Mesenchymal stem cell (in vitro differentiated cells and primary cell): ENCODE results near the gene CFAP65.

ENCODE experiments used
- DNase-seq: peaks from one replicate; pipeline ENCODE4 v3.0.0-alpha.2; 2013
- H2AFZ ChIP-seq: one replicate; pipeline ENCODE4 v1.6.1; 2013; ENCODE audit warnings: low read depth, mild to moderate bottlenecking, control low read depth, inconsistent platforms, low read length, moderate library complexity
- H2AK5ac ChIP-seq: 2 replicates; pipeline ENCODE4 v1.6.1; 2013; ENCODE audit warnings: low read length, moderate library complexity, mild to moderate bottlenecking, inconsistent platforms; ENCODE audit not compliant: severe bottlenecking
- H2BK120ac ChIP-seq: one replicate; pipeline ENCODE4 v1.6.1; 2013; ENCODE audit warnings: low read depth, mild to moderate bottlenecking, inconsistent platforms, low read length, moderate library complexity
- H2BK12ac ChIP-seq, 2 experiments: one replicate each; pipeline ENCODE4 v1.6.1; 2013; ENCODE audit warnings: inconsistent platforms in 2 of 2, low read length in 2 of 2, mild to moderate bottlenecking in 2 of 2, moderate library complexity in 2 of 2, control low read depth in 1 of 2
- H2BK15ac ChIP-seq: one replicate; pipeline ENCODE4 v1.6.1; 2013; ENCODE audit warnings: mild to moderate bottlenecking, low read depth, inconsistent platforms; ENCODE audit not compliant: poor library complexity, severe bottlenecking
- H2BK5ac ChIP-seq: 2 replicates; pipeline ENCODE4 v1.6.1; 2013; ENCODE audit warnings: low read depth, mild to moderate bottlenecking, low read length, control low read depth, inconsistent platforms; ENCODE audit not compliant: poor library complexity, severe bottlenecking
- H3K14ac ChIP-seq, 2 experiments: one replicate each; pipeline ENCODE4 v1.6.1; 2013; ENCODE audit warnings: inconsistent platforms in 2 of 2, low read length in 2 of 2, control low read depth in 1 of 2, mild to moderate bottlenecking in 1 of 2, moderate library complexity in 1 of 2
- H3K18ac ChIP-seq, 2 experiments: one replicate each; pipeline ENCODE4 v1.6.1; 2013; ENCODE audit warnings: inconsistent platforms in 2 of 2, low read length in 2 of 2, control low read depth in 1 of 2, low read depth in 1 of 2, mild to moderate bottlenecking in 1 of 2
- H3K23ac ChIP-seq, 2 experiments: one replicate each; pipeline ENCODE4 v1.6.1; 2013; ENCODE audit warnings: inconsistent platforms in 2 of 2, low read length in 2 of 2, mild to moderate bottlenecking in 2 of 2, moderate library complexity in 2 of 2, control low read depth in 1 of 2
- H3K27ac ChIP-seq: 2 replicates; pipeline ENCODE4 v1.5.1; 2013; ENCODE audit warnings: mild to moderate bottlenecking, moderate library complexity, low read length, control low read depth, inconsistent platforms; ENCODE audit not compliant: poor library complexity, severe bottlenecking
- H3K27me3 ChIP-seq, 2 experiments: 2 replicates each; pipeline versions ENCODE4 v1.6.1 to v1.7.0; 2013; ENCODE audit warnings: low read length in 2 of 2, mild to moderate bottlenecking in 2 of 2, moderate library complexity in 2 of 2, control low read depth in 1 of 2, inconsistent platforms in 1 of 2; ENCODE audit not compliant: control insufficient read depth in 1 of 2, insufficient read depth in 1 of 2
- H3K36me3 ChIP-seq, 2 experiments: 2 replicates each; pipeline versions ENCODE4 v1.6.1 to v1.7.0; 2013; ENCODE audit warnings: low read length in 2 of 2, control low read depth in 1 of 2, inconsistent platforms in 1 of 2, low read depth in 1 of 2, mild to moderate bottlenecking in 1 of 2; ENCODE audit not compliant: insufficient read depth in 2 of 2, control insufficient read depth in 1 of 2
- H3K4ac ChIP-seq, 2 experiments: one replicate each; pipeline ENCODE4 v1.6.1; 2013; ENCODE audit warnings: inconsistent platforms in 2 of 2, low read length in 2 of 2, mild to moderate bottlenecking in 2 of 2, moderate library complexity in 2 of 2, control low read depth in 1 of 2, low read depth in 1 of 2
- H3K4me1 ChIP-seq: 2 replicates; pipeline ENCODE4 v1.6.1; 2013; ENCODE audit warnings: low read depth, low read length, control low read depth; ENCODE audit not compliant: control insufficient read depth, insufficient read depth
- H3K4me2 ChIP-seq: 2 replicates; pipeline ENCODE4 v1.6.1; 2013; ENCODE audit warnings: low read length, mild to moderate bottlenecking, inconsistent platforms; ENCODE audit not compliant: poor library complexity, severe bottlenecking
- H3K4me3 ChIP-seq, 2 experiments: 2 replicates each; pipeline versions ENCODE4 v1.5.1 to v1.7.0; 2013; ENCODE audit warnings: low read length in 2 of 2, mild to moderate bottlenecking in 2 of 2, control low read depth in 1 of 2, low read depth in 1 of 2; ENCODE audit not compliant: insufficient read depth in 1 of 2
- H3K79me1 ChIP-seq: replicated peaks from 2 replicates; pipeline ENCODE4 v1.6.1; 2013; ENCODE audit warnings: mild to moderate bottlenecking, control low read depth, low read length, inconsistent platforms; ENCODE audit not compliant: poor library complexity, severe bottlenecking
- H3K9ac ChIP-seq: 2 replicates; pipeline ENCODE4 v1.7.0; 2013; ENCODE audit warnings: mild to moderate bottlenecking, low read length, moderate library complexity
- H3K9me3 ChIP-seq: 2 replicates; pipeline ENCODE4 v1.7.0; 2013; ENCODE audit warnings: mild to moderate bottlenecking, low read length; ENCODE audit not compliant: control insufficient read depth
- H4K8ac ChIP-seq: one replicate; pipeline ENCODE4 v1.6.1; 2013; ENCODE audit warnings: inconsistent platforms, mild to moderate bottlenecking, low read length, moderate library complexity
- H4K91ac ChIP-seq: one replicate; pipeline ENCODE4 v1.6.1; 2013; ENCODE audit warnings: mild to moderate bottlenecking, low read length, inconsistent platforms
- WGBS: methylation state at CpG from one replicate; pipeline ENCODE4 v1.1.7; 2013; ENCODE audit warnings: mixed read lengths; 5-methylcytosine and 5-hydroxymethylcytosine counted together

The CFAP65 gene

DNA sequence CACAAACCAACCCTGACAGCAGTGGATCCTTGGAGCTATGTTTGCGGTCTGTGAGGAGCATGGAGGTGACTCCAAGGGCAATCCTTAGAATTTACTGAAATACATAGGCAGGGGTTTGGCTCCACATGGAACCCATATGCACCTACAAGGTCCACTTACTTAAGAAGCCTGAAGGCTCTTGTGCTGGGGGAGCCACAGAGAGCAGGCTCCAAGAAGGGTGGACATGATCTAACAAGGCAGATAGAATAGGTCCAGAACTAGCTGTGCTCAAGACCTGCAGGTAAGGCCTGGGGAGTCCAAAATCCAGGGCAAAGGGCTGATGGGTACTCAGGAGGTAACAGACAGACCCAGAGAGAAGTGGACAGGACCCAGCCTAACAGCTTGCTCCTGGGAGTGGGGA is 83.0 kb downstream of the CFAP65 start:
- H4K8ac ChIP-seq = no peak overlapping the region
- H3K4me3 ChIP-seq = no peak overlapping the region
- no peak overlapping the region for H3K23ac ChIP-seq
- no peak overlapping the region for H2BK15ac ChIP-seq
- H3K27me3 ChIP-seq = peaks cover 93 to 94% of the 10 kb centered on the region in 2 experiments
- no peak overlapping the region for H2AFZ ChIP-seq
- no peak overlapping the region for H3K27ac ChIP-seq
- no peak overlapping the region for H3K9ac ChIP-seq
- no peak overlapping the region for H3K18ac ChIP-seq
- no peak overlapping the region for H2BK12ac ChIP-seq
- H3K4me2 ChIP-seq = no peak overlapping the region
- 85% methylated on average over 1 of the region's 1 CpG for WGBS
- H3K4ac ChIP-seq = no peak overlapping the region
- H3K79me1 ChIP-seq = no peaks in the 10 kb centered on the region
- no peak overlapping the region for H4K91ac ChIP-seq
- no peak overlapping the region for H3K14ac ChIP-seq
- H3K36me3 ChIP-seq = no peaks in the 10 kb centered on the region
- no peak for DNase-seq
- no peak overlapping the region for H2BK5ac ChIP-seq
- H3K4me1 ChIP-seq = peaks cover 13% of the 10 kb centered on the region
- no peak overlapping the region for H2AK5ac ChIP-seq
- H3K9me3 ChIP-seq = peaks cover 2% of the 10 kb centered on the region
- no peak overlapping the region for H2BK120ac ChIP-seq

DNA sequence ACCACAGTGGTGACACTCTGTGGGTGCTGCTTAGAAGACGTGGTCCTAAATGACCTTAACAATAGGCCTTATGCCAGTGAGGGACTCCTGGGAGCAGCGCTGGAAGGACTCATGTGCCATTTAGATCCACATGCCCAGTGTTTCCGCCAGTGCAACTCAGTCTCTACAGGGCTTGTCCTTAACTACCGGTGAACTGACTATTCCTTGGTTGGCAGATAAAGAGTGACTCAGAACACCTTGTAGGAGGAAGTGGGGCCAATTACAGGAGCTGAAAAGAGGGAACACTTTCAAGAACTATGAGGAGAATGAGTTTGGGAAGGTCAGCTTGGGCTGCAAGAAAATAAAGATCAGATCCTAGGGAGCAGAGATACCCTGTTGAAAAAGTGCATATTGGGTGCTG is 83.6 kb downstream of the CFAP65 start:
- Histone ChIP-seq H2AFZ (no peak overlapping the region), H3K4ac (no peak overlapping the region), H3K23ac (no peak overlapping the region), H3K27ac (no peak overlapping the region), H3K4me1 (peaks cover 13% of the 10 kb centered on the region), H3K4me2 (no peak overlapping the region), H2BK12ac (no peak overlapping the region), H2BK15ac (no peak overlapping the region), H2BK120ac (no peak overlapping the region), H2BK5ac (no peak overlapping the region), H3K27me3 (peaks cover 91 to 94% of the 10 kb centered on the region in 2 experiments), H4K91ac (no peak overlapping the region), H3K14ac (no peak overlapping the region), H3K9me3 (peaks cover 2% of the 10 kb centered on the region), H3K79me1 (no peaks in the 10 kb centered on the region), H4K8ac (no peak overlapping the region), H3K4me3 (no peak overlapping the region), H2AK5ac (no peak overlapping the region), H3K18ac (no peak overlapping the region), H3K36me3 (no peaks in the 10 kb centered on the region), H3K9ac (no peak overlapping the region)
- WGBS = 79% methylated on average over 4 of the region's 4 CpGs
- DNase-seq = no peak

- H3K18ac ChIP-seq = no peak overlapping the region
- peaks cover 84 to 89% of the 10 kb centered on the region in 2 experiments for H3K27me3 ChIP-seq
- no peak overlapping the region for H2BK5ac ChIP-seq
- no peak overlapping the region for H4K8ac ChIP-seq
- H4K91ac ChIP-seq = no peak overlapping the region
- H3K23ac ChIP-seq = no peak overlapping the region
- no peak overlapping the region for H3K4me3 ChIP-seq
- H2BK12ac ChIP-seq = no peak overlapping the region
- H2AK5ac ChIP-seq = no peak overlapping the region
- 83% methylated on average over 1 of the region's 1 CpG for WGBS
- no peaks in the 10 kb centered on the region for H3K9me3 ChIP-seq
- peaks cover 13% of the 10 kb centered on the region for H3K4me1 ChIP-seq
- H3K4me2 ChIP-seq = no peak overlapping the region
- no peak overlapping the region for H3K9ac ChIP-seq
- H3K4ac ChIP-seq = no peak overlapping the region
- H2BK15ac ChIP-seq = no peak overlapping the region
- H3K36me3 ChIP-seq = no peaks in the 10 kb centered on the region
- H3K14ac ChIP-seq = no peak overlapping the region
- H2AFZ ChIP-seq = no peak overlapping the region
- H3K27ac ChIP-seq = no peak overlapping the region
- H2BK120ac ChIP-seq = no peak overlapping the region
- H3K79me1 ChIP-seq = no peaks in the 10 kb centered on the region
- DNase-seq = no peak
Observed at GRCh38 chr2:218956039-218956438, 85.3 kb downstream of the CFAP65 start.

GRCh38 chr2:218954541-218955300 is 86.6 kb downstream of the CFAP65 start:
- H3K27me3 ChIP-seq = peaks cover 86 to 89% of the 10 kb centered on the region in 2 experiments
- no peaks in the 10 kb centered on the region for H3K9me3 ChIP-seq
- no peak overlapping the region for H4K91ac ChIP-seq
- no peak overlapping the region for H2BK120ac ChIP-seq
- no peak overlapping the region for H2BK15ac ChIP-seq
- DNase-seq = no peak
- H3K14ac ChIP-seq = no peak overlapping the region
- no peak overlapping the region for H2AFZ ChIP-seq
- 81% methylated on average over 7 of the region's 8 CpGs for WGBS
- no peak overlapping the region for H3K4me2 ChIP-seq
- no peaks in the 10 kb centered on the region for H3K79me1 ChIP-seq
- H2BK12ac ChIP-seq = no peak overlapping the region
- peaks cover 4% of the 10 kb centered on the region for H3K4me1 ChIP-seq
- no peak overlapping the region for H4K8ac ChIP-seq
- no peak overlapping the region for H2AK5ac ChIP-seq
- H2BK5ac ChIP-seq = no peak overlapping the region
- H3K36me3 ChIP-seq = no peaks in the 10 kb centered on the region
- H3K4ac ChIP-seq = no peak overlapping the region
- no peak overlapping the region for H3K4me3 ChIP-seq
- H3K18ac ChIP-seq = no peak overlapping the region
- H3K23ac ChIP-seq = no peak overlapping the region
- no peak overlapping the region for H3K27ac ChIP-seq
- no peak overlapping the region for H3K9ac ChIP-seq
